ENCODE measurements around the gene SLC25A21. TPM values are rescaled to one million over a fixed set of nuclear protein-coding genes. Genes with fewer than 3 reads are reported as not detected.

The SLC25A21 gene
- total RNA-seq, 4 donors from 2014 or later: 0.82 to 11.1 TPM; not detected in 2

GRCh38 chr14:36720657-36721056 is 451.7 kb downstream of the SLC25A21 start:
- in situ Hi-C loops (cut with MboI; ENCODE audit: low pct_ligation_motif_present in 1 of 4, low pct_unique_long_range_greater_than_20kb in 1 of 4, low sequenced_read_pairs in 3 of 4) (no loop called here), intact Hi-C loops (cut with DNase I; ENCODE audit: low total_unique reads) (no loop called here)
- no peaks in the 10 kb centered on the region for H3K27me3 ChIP-seq
- WGBS, 2 donors (ENCODE audit: low coverage in 1 of 2): 81 to 100% methylated on average over 1 to 2 of the region's 2 CpGs
- no peaks in the 10 kb centered on the region for H3K36me3 ChIP-seq
- DNase-seq: no peak
- TF ChIP-seq EP300 (IDR thresholded peaks at IDR 0.05; ENCODE audit: low read depth) (no peak), POLR2AphosphoS5 (IDR thresholded peaks at IDR 0.05) (no peak), POLR2A (IDR thresholded peaks at IDR 0.05) (no peak), CTCF (IDR thresholded peaks at IDR 0.05) (no peak)
- no peaks in the 10 kb centered on the region for H3K4me1 ChIP-seq
- H3K4me3 ChIP-seq: no peak overlapping the region
- no peaks in the 10 kb centered on the region for H3K9me3 ChIP-seq
- H3K27ac ChIP-seq: no peak overlapping the region

- no peak for DNase-seq
- H3K4me3 ChIP-seq: no peak overlapping the region
- in situ Hi-C loops (cut with MboI; ENCODE audit: low pct_ligation_motif_present in 1 of 4, low pct_unique_long_range_greater_than_20kb in 1 of 4, low sequenced_read_pairs in 3 of 4): no loop called here
- H3K36me3 ChIP-seq: no peaks in the 10 kb centered on the region
- 91 to 100% methylated on average over 1 to 7 of the region's 7 CpGs for WGBS, 2 donors (ENCODE audit: low coverage in 1 of 2)
- TF ChIP-seq POLR2A (IDR thresholded peaks at IDR 0.05) (no peak), CTCF (IDR thresholded peaks at IDR 0.05) (no peak), POLR2AphosphoS5 (IDR thresholded peaks at IDR 0.05) (no peak), EP300 (IDR thresholded peaks at IDR 0.05; ENCODE audit: low read depth) (no peak)
- no peaks in the 10 kb centered on the region for H3K4me1 ChIP-seq
- H3K27me3 ChIP-seq: no peaks in the 10 kb centered on the region
- intact Hi-C loops (cut with DNase I; ENCODE audit: low total_unique reads): no loop called here
- no peaks in the 10 kb centered on the region for H3K9me3 ChIP-seq
- H3K27ac ChIP-seq: no peak overlapping the region
Observed at GRCh38 chr14:36719823-36720222, 452.6 kb downstream of the SLC25A21 start.

GRCh38 chr14:36718216-36718615 is 454.2 kb downstream of the SLC25A21 start:
- intact Hi-C loops (cut with DNase I; ENCODE audit: low total_unique reads): no loop called here
- DNase-seq: no peak

GRCh38 chr14:36717363-36717762 is 455.0 kb downstream of the SLC25A21 start:
- in situ Hi-C loops (cut with MboI; ENCODE audit: low pct_ligation_motif_present in 1 of 4, low pct_unique_long_range_greater_than_20kb in 1 of 4, low sequenced_read_pairs in 3 of 4) (no loop called here), intact Hi-C loops (cut with DNase I; ENCODE audit: low total_unique reads) (no loop called here)
- TF ChIP-seq CTCF (IDR thresholded peaks at IDR 0.05) (no peak), POLR2AphosphoS5 (IDR thresholded peaks at IDR 0.05) (no peak), EP300 (IDR thresholded peaks at IDR 0.05; ENCODE audit: low read depth) (no peak), POLR2A (IDR thresholded peaks at IDR 0.05) (no peak)
- Histone ChIP-seq H3K4me1 (peaks cover 0 to 2% (median 0%) of the 10 kb centered on the region in 4 donors), H3K9me3 (no peaks in the 10 kb centered on the region), H3K27me3 (no peaks in the 10 kb centered on the region), H3K36me3 (no peaks in the 10 kb centered on the region), H3K27ac (no peak overlapping the region), H3K4me3 (no peak overlapping the region)
- 68 to 77% methylated on average over 4 to 5 of the region's 5 CpGs for WGBS, 2 donors (ENCODE audit: low coverage in 1 of 2)
- DNase-seq: no peak

More at GRCh38 chr14:36718216-36718615, 454.2 kb downstream of the SLC25A21 start:
- in situ Hi-C loops (cut with MboI; ENCODE audit: low pct_ligation_motif_present in 1 of 4, low pct_unique_long_range_greater_than_20kb in 1 of 4, low sequenced_read_pairs in 3 of 4): no loop called here
- 60 to 70% methylated on average over 1 of the region's 1 CpG for WGBS, 2 donors (ENCODE audit: low coverage in 1 of 2)
- no peak overlapping the region for H3K27ac ChIP-seq
- H3K9me3 ChIP-seq: no peaks in the 10 kb centered on the region
- no peaks in the 10 kb centered on the region for H3K27me3 ChIP-seq
- peaks cover 0 to 2% (median 0%) of the 10 kb centered on the region in 4 donors for H3K4me1 ChIP-seq
- TF ChIP-seq CTCF (IDR thresholded peaks at IDR 0.05) (no peak), POLR2AphosphoS5 (IDR thresholded peaks at IDR 0.05) (no peak), POLR2A (IDR thresholded peaks at IDR 0.05) (no peak), EP300 (IDR thresholded peaks at IDR 0.05; ENCODE audit: low read depth) (no peak)
- H3K4me3 ChIP-seq: no peak overlapping the region
- H3K36me3 ChIP-seq: no peaks in the 10 kb centered on the region
